K562 (cell line): ENCODE data around the gene ARID3B. TPM values are rescaled to one million over a fixed set of nuclear protein-coding genes. Genes with fewer than 3 reads are reported as not detected.

Source experiments
- ATAC-seq: fragments of 200-7000 bp; cut with Tn5 transposase; 3 replicates; pipeline ENCODE4 v1.9.1; 2020; ENCODE audit warnings: moderate library complexity
- BruUV-seq: library from RNA; stranded (reverse); fragments of 400-500 nt; replicated peaks from 2 replicates; lab custom pipeline; 2021; lab: Mats Ljungman, UMichigan
- CTCF ChIA-PET: fragments of 300-600 bp; formaldehyde crosslinking; extraction: SDS; loops from one replicate; lab custom pipeline; 2021; ENCODE audit warnings: low intra/inter-chr PET ratio; lab: Yijun Ruan, JAX
- POLR2A ChIA-PET: fragments of 300-600, 350-650 bp; sonication (Branson Sonifier 250); formaldehyde crosslinking; extraction: SDS; loops from one replicate; lab custom pipeline; 2021; ENCODE audit warnings: antibody characterized with exemption, inconsistent platforms; lab: Yijun Ruan, JAX
- DNase-seq, 4 experiments: peaks; one replicate each; pipeline versions ENCODE4 v3.0.0 to v3.0.0-alpha.2; 2011 to 2018; ENCODE audit warnings: low spot score in 3 of 4, mixed read lengths in 3 of 4; ENCODE audit errors: extremely low read depth in 1 of 4
- FAIRE-seq: peaks from 2 replicates; lab custom pipeline; 2011; peaks lifted over from hg19 to GRCh38; lab: Jason Lieb, UNC
- H2AFZ ChIP-seq: 2 replicates; pipeline ENCODE4 v1.6.0; 2011; ENCODE audit warnings: low read depth, low read length, control low read depth, inconsistent platforms
- H3K27ac ChIP-seq: fragments of 200-600 bp; 3 replicates; pipeline ENCODE4 v1.8.0; 2011; ENCODE audit warnings: low read depth, mild to moderate bottlenecking, control low read depth, inconsistent platforms, low read length, moderate library complexity, mixed read lengths; ENCODE audit errors: extremely low read depth
- H3K27me3 ChIP-seq, 2 experiments: fragments of 300-600 bp in 1 of 2; 2 replicates in 1 of 2; 3 replicates in 1 of 2; pipeline versions ENCODE4 v1.6.0 to v1.8.0; 2011; ENCODE audit warnings: inconsistent platforms in 2 of 2, low read length in 2 of 2, mild to moderate bottlenecking in 1 of 2, mixed read lengths in 1 of 2, moderate library complexity in 1 of 2; ENCODE audit not compliant: control insufficient read depth in 2 of 2, insufficient read depth in 2 of 2
- H3K36me3 ChIP-seq: fragments of 300-600 bp; 3 replicates; pipeline ENCODE4 v1.8.0; 2011; ENCODE audit warnings: mild to moderate bottlenecking, low read length, inconsistent platforms; ENCODE audit not compliant: control insufficient read depth, insufficient read depth
- H3K4me1 ChIP-seq, 2 experiments: fragments of 200-600 bp in 1 of 2; replicated peaks in 1 of 2; 2 replicates in 1 of 2; 3 replicates in 1 of 2; pipeline versions ENCODE4 v1.5.1 to v1.8.0; 2011; ENCODE audit warnings: inconsistent platforms in 2 of 2, low read length in 2 of 2, mild to moderate bottlenecking in 1 of 2, mixed read lengths in 1 of 2, moderate library complexity in 1 of 2; ENCODE audit not compliant: control insufficient read depth in 2 of 2, insufficient read depth in 2 of 2
- H3K4me2 ChIP-seq: 2 replicates; pipeline ENCODE4 v1.6.1; 2011; ENCODE audit warnings: low read length, control low read depth, inconsistent platforms, mixed read lengths; ENCODE audit not compliant: insufficient read depth
- H3K4me3 ChIP-seq: fragments of 200-600 bp; sonication (generic), shearing (Covaris generic); 2 replicates; pipeline ENCODE4 v1.5.1; 2016; ENCODE audit warnings: control low read depth, inconsistent platforms
- H3K79me2 ChIP-seq: fragments of 200-600 bp; 3 replicates; pipeline ENCODE4 v1.8.0; 2011; ENCODE audit warnings: low read length, inconsistent platforms; ENCODE audit not compliant: control insufficient read depth, insufficient read depth
- H3K9ac ChIP-seq, 2 experiments: 2 replicates each; pipeline versions ENCODE4 v1.6.0 to v1.6.1; 2011; ENCODE audit warnings: low read depth in 2 of 2, low read length in 2 of 2, control low read depth in 1 of 2, inconsistent platforms in 1 of 2, mild to moderate bottlenecking in 1 of 2, mixed read lengths in 1 of 2; ENCODE audit not compliant: insufficient read depth in 1 of 2
- H3K9me1 ChIP-seq: one replicate; pipeline ENCODE4 v1.6.0; 2011; ENCODE audit warnings: inconsistent platforms, mild to moderate bottlenecking, low read length, moderate library complexity; ENCODE audit not compliant: control insufficient read depth, insufficient read depth
- H3K9me3 ChIP-seq: replicated peaks from 2 replicates; pipeline ENCODE4 v1.5.1; 2011; ENCODE audit warnings: low read depth, low read length, inconsistent platforms; ENCODE audit not compliant: control insufficient read depth, insufficient read depth
- H4K20me1 ChIP-seq: replicated peaks from 2 replicates; pipeline ENCODE4 v1.6.1; 2011; ENCODE audit warnings: low read length, inconsistent platforms, mixed read lengths; ENCODE audit not compliant: control insufficient read depth, insufficient read depth
- ELF2 ChIP-seq: fragments of 250-450 bp; sonication (Bioruptor Pico); IDR thresholded peaks from 2 replicates; pipeline ENCODE4 v1.5.0; 2021; ENCODE audit warnings: mild to moderate bottlenecking
- HIVEP1 ChIP-seq: fragments of 250-450 bp; sonication (Bioruptor Pico); IDR thresholded peaks from 2 replicates; pipeline ENCODE4 v1.4.0; 2020; ENCODE audit warnings: mild to moderate bottlenecking
- POLR2A ChIP-seq: fragments of 450-650 bp; conservative IDR thresholded peaks from 2 replicates; pipeline ENCODE4 v1.6.1; 2016
- WGBS: fragments of 100-300 bp; shearing (Covaris generic); methylation state at CpG from one replicate; pipeline ENCODE4 v1.1.6; 2016; ENCODE audit warnings: low coverage, mixed read lengths; ENCODE audit not compliant: insufficient coverage; ENCODE audit errors: missing lambda C conversion rate; 5-methylcytosine and 5-hydroxymethylcytosine counted together
- in situ Hi-C: fragments of 300-500 bp; cut with MboI; formaldehyde crosslinking; loops from 4 replicates; pipeline ENCODE4 v1.15.0; 2018; ENCODE audit warnings: inconsistent platforms, mixed read lengths
- intact Hi-C: fragments of 100-400 bp; cut with micrococcal nuclease; formaldehyde crosslinking; loops from 2 replicates; pipeline ENCODE4 v1.14.2; 2022
- polyA plus RNA-seq, 8 experiments: library from polyadenylated mRNA; depleted of rRNA in 4 of 8; stranded (reverse) in 5 of 8; unstranded in 3 of 8; fragments of >200 nt; fragmentation: Nextera tagmentation in 2 of 8; fragmentation: Illumina TruSeq in 1 of 8; extraction: Ambion mirVana in 2 of 8; extraction: Trizol in 1 of 8; gene quantifications; 2 replicates each; pipeline versions ENCODE4 v1.2.1 to v1.2.3, GENCODE V29; 2011 to 2014; ENCODE audit warnings: inconsistent platforms in 1 of 8, missing spikeins in 1 of 8
- total RNA-seq, 7 experiments: library from RNA; depleted of rRNA in 6 of 7; stranded (reverse); fragments of >200 nt in 6 of 7; fragmentation: Illumina TruSeq in 2 of 7; extraction: Trizol in 2 of 7; gene quantifications; 2 replicates each; pipeline versions ENCODE4 v1.2.1 to v1.2.3, GENCODE V29; 2011 to 2021; ENCODE audit warnings: low replicate concordance in 1 of 7

ARID3B gene
- total and polyA plus RNA-seq, 9 of the 15 experiments (the other 6 are each of a cell fraction or from before 2014, with no cell fraction given), result 0.32 to 15.1 (median 7.1) TPM

GRCh38 chr15:74628199-74628598, 87.2 kb downstream of the ARID3B start:
- in situ Hi-C loops (no loop called here), intact Hi-C loops (no loop called here)
- no peak overlapping the region for H2AFZ ChIP-seq
- WGBS, result 84% methylated on average over 3 of the region's 3 CpGs
- no peak overlapping the region for H3K9ac ChIP-seq
- H3K9me3 ChIP-seq, result no peaks in the 10 kb centered on the region
- no peak overlapping the region for H3K27ac ChIP-seq
- H3K9me1 ChIP-seq, result peaks cover 8% of the 10 kb centered on the region
- no peaks in the 10 kb centered on the region; a peak in 1 of 5 replicates for H3K4me1 ChIP-seq
- no peak for ATAC-seq
- H3K4me3 ChIP-seq, result no peak overlapping the region
- POLR2A ChIA-PET, result interaction anchor here (0.6 to 0.9 kb wide), 3 partner anchors 9 to 327 kb away, joined by 3 to 4 read pairs (median 3); no protein-coding TSS in a partner anchor
- no peak overlapping the region for H3K4me2 ChIP-seq
- CTCF ChIA-PET, result no interaction called here
- 0 out of 2 replicates have a peak, but pooled peaks have one; percentile 14 for TF ChIP-seq POLR2A
- no peak for TF ChIP-seq ELF2 (CRISPR knock-in tag)
- no peaks in the 10 kb centered on the region for H3K27me3 ChIP-seq
- no peak for FAIRE-seq
- DNase-seq, result no peak
- peaks cover 30% of the 10 kb centered on the region for H4K20me1 ChIP-seq
- no TSS peak for BruUV-seq
- H3K36me3 ChIP-seq, result peaks cover 98% of the 10 kb centered on the region
- no peaks in the 10 kb centered on the region for H3K79me2 ChIP-seq

GRCh38 chr15:74628949-74629348, 87.9 kb downstream of the ARID3B start:
- no peak for TF ChIP-seq HIVEP1 (CRISPR knock-in tag)
- 0 out of 2 replicates have a peak, but pooled peaks have one; percentile 40 for TF ChIP-seq POLR2A
- Histone ChIP-seq H3K9me3 (no peaks in the 10 kb centered on the region), H3K36me3 (peaks cover 98% of the 10 kb centered on the region), H3K79me2 (no peaks in the 10 kb centered on the region), H3K27ac (no peak overlapping the region), H3K4me3 (no peak overlapping the region), H3K9ac (no peak overlapping the region), H2AFZ (no peak overlapping the region), H3K27me3 (no peaks in the 10 kb centered on the region), H4K20me1 (peaks cover 32% of the 10 kb centered on the region), H3K4me2 (no peak overlapping the region), H3K4me1 (no peaks in the 10 kb centered on the region; a peak in 1 of 5 replicates), H3K9me1 (peaks cover 8% of the 10 kb centered on the region)
- ATAC-seq, result no peak
- in situ Hi-C loops, result no loop called here
- WGBS, result 77% methylated on average over 5 of the region's 5 CpGs
- FAIRE-seq, result no peak
- POLR2A ChIA-PET, result interaction anchor here (0.6 to 0.9 kb wide), 4 partner anchors 8 to 238 kb away, joined by 3 to 4 read pairs (median 4); no protein-coding TSS in a partner anchor
- intact Hi-C loops, result no loop called here
- CTCF ChIA-PET, result no interaction called here
- BruUV-seq, result no TSS peak
- no peak for DNase-seq
